Activated CD8-positive, alpha-beta memory T cell treated with anti-CD3 and anti-CD28 coated beads for 36 hours (primary cell): ENCODE measurements around the gene RBM8A. TPM values are rescaled to one million over a fixed set of nuclear protein-coding genes. Genes with fewer than 3 reads are reported as not detected.

ENCODE experiments used
- CTCF ChIA-PET: fragments of 350-600 bp; sonication (Branson Sonifier 250); formaldehyde crosslinking; loops from one replicate; lab custom pipeline; 2021; ENCODE audit warnings: antibody characterized with exemption; lab: Charles Lee
- POLR2A ChIA-PET: fragments of 350-600 bp; sonication (Branson Sonifier 250); formaldehyde crosslinking; loops from one replicate; lab custom pipeline; 2021; ENCODE audit warnings: antibody characterized with exemption; lab: Charles Lee
- total RNA-seq, 2 experiments: library from RNA; stranded (reverse); gene quantifications; one replicate each; pipeline ENCODE4 v1.2.3, GENCODE V29; 2021

The RBM8A gene
- 100 to 1,000 TPM; 375 to 376 TPM for total RNA-seq

DNA sequence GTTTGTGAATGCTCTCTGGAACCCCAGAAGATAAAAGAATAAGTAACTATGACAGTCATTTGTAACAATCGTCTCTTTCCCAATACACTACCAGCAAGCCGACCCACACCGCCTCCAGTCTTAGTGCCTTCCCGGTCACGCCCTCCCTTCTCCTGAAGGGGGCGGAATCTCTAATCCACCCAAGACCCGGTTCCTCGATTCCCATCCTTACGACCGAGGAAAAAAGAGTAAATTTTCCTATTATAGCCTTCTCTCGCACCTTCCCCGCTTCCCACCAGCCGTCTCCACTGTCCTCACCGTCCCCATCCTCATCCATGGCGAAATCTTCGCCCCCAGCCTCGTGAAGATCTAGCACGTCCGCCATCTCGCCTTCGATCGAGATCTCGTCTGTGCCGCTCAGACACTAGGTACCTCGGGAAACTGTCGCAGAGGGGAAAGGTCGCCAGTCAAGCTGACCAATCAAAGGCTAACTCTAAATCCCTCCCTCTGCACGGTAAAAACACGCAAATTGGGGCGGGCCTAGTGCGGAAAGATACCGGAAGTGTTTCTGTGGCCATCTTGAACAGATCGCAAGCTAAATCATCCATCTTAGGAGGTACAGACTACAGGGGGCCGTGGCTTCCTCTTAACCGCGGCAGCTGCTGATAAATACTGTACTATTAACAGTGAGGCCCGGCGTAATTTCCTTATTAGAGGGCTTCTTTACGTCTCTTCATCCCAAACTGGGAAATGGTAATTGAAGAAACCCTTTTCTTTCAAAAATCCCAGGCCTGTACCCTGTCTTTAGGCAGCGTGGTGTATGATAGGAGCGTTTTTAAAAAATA lies at the start of gene RBM8A:
RBM8A (minus strand) TSS at position 422 of the 824 bp plus-strand sequence; CDS start at position 364, 58 bp downstream.
- POLR2A ChIA-PET = interaction anchor here (0.8 to 2.9 kb wide), 14 partner anchors 9 to 124 kb away, joined by 3 to 34 read pairs (median 6); partner anchors contain the start of genes ANKRD34A, LIX1L, NUDT17 and PEX11B
- CTCF ChIA-PET = interaction anchor here (0.9 to 2.2 kb wide), 10 partner anchors 8 to 105 kb away, joined by 3 to 10 read pairs (median 6); partner anchors contain the start of genes LIX1L, NUDT17 and POLR3GL

DNA sequence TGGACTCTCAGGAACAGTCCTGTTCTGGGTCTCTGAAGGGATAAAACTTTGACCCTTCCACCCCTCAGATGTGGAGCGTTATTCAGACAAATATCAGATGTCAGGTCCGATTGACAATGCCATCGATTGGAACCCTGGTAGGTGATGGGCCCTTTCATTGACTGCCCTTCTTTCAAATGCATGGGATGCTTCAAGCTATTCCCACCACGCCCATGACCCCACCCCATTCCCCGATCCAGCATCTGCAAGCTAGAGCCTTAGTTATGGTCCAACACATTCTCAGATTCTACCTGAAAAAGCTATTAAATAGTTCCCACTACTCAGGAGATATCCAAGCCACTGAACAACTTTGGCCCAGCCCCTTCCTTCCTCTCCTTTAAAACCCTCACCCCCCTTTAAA lies 49.7 kb upstream of the RBM8A start:
- ChIA-PET CTCF (interaction anchor here (0.7 to 8.7 kb wide), 18 partner anchors 12 to 149 kb away, joined by 3 to 161 read pairs (median 8); partner anchors contain the start of genes ANKRD34A, LIX1L, PIAS3 and POLR3GL), POLR2A (interaction anchor here (0.5 to 1.0 kb wide), 2 partner anchors 29 to 30 kb away, joined by 3 to 4 read pairs; no protein-coding TSS in a partner anchor)

DNA sequence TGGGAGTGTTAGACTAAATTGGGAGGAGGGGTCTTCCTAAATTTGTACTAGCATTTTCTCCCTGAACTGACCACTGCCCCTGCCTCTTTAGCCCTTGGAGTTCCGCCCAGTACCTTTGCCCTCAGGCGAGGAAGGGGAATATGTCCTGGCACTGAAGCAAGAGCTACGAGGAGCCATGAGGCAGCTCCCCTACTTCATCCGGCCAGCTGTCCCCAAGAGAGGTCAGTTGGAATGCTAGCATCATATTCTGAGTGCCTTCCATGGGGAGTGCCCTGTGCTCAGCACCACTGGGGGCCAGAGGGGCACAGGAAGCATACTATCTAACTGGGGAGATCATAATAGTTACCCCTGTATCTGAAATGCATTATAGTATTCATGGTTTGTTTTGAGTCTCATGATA lies 47.9 kb upstream of the RBM8A start:
- CTCF ChIA-PET = interaction anchor here (8.7 kb wide), 1 partner anchor 35 kb away, joined by 161 read pairs; no protein-coding TSS in a partner anchor
- POLR2A ChIA-PET = no interaction called here

DNA sequence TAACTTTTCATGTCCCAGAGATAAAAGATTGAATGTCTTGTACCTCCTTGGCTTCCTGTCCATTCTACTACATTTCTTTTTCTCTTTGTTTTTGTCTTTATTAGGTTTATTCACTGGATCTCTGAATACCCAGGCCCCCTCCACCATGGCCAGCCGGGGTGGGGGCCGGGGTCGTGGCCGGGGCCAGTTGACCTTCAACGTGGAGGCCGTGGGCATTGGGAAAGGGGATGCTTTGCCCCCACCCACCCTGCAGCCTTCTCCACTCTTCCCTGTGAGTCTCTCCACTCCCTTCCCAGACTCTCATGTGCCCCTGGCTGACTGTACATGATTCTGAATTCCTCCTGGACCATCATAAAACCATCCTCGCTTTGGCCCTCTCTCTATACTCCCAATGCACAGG lies 47.4 kb upstream of the RBM8A start:
- ChIA-PET POLR2A (no interaction called here), CTCF (interaction anchor here (8.7 kb wide), 1 partner anchor 35 kb away, joined by 161 read pairs; no protein-coding TSS in a partner anchor)

DNA sequence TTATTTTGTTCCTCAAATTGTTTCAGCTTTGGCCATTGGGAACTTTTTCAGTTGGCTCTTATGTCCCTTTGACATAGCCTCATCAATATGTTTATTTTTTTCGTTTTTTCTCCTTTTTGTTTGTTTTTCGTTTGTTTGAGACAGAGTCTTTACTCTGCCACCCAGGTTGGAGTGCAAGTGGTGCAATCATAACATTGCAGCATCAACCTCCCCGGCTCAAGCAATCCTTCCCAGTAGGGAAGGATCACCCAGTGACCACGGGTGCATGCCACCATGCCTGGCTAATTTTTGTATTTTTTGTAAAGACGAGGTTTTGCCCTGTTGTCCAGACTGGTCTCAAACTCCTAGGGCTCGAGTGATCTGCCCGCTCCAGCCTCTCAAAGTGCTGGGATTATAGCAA lies 45.3 kb upstream of the RBM8A start:
- ChIA-PET CTCF (interaction anchor here (0.7 to 1.5 kb wide), 3 partner anchors 34 to 39 kb away, joined by 3 to 4 read pairs (median 3); no protein-coding TSS in a partner anchor), POLR2A (no interaction called here)

DNA sequence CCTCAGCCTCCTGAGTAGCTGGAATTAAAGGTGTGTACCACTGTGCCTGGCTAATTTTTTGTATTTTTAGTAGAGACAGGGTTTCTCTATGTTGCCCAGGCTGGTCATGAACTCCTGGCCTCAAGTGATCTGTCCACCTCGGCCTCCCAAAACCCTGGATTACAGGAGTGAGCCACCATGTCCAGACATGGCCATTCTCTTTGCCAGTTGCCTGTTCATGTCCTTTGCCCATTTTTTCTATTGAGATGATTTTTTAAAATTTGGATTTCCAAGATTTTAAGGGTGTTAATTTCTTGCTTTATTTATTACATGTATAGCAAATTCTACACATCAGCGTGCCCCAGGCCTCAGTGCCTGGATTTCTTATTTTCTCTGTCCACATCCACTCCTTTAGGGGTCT lies 40.0 kb upstream of the RBM8A start:
- POLR2A ChIA-PET = interaction anchor here (0.5 to 0.7 kb wide), 2 partner anchors 70 to 122 kb away, joined by 3 read pairs; partner anchors contain the start of gene NUDT17

DNA sequence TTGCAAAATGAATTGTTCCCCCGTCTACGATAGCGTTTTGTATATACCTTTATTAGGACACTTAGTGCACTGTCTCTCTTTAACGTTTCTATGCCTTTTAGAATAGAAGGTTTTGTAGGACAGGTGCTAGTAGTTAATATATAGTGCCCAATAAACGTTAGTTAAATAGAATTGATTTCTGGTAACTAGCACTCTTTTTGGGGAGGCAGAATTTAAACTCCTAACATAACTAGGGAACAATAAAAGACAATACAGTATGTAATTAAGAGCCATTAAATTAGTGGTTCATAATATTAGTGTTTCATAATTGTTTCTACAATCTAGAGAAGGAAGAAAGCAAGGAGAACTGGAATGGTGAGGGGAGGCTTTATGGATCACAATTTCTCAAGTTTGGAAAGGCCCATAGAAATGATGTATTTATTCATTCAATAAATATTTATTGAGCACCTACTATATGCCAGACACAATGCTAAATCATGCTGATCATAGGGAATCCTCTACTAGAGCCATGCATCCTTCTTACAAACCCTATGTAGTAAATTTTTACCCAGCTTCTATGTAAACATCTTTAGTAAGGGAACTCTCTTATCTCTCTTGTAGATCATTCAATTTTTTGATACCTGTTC lies 37.9 kb upstream of the RBM8A start:
- POLR2A ChIA-PET = interaction anchor here (0.6 to 2.8 kb wide), 9 partner anchors 15 to 87 kb away, joined by 3 to 33 read pairs (median 4); partner anchors contain the start of gene RBM8A

More for the DNA sequence above, 40.0 kb upstream of the RBM8A start:
- CTCF ChIA-PET = interaction anchor here (1.3 to 7.0 kb wide), 2 partner anchors 11 to 65 kb away, joined by 3 to 47 read pairs; no protein-coding TSS in a partner anchor

DNA sequence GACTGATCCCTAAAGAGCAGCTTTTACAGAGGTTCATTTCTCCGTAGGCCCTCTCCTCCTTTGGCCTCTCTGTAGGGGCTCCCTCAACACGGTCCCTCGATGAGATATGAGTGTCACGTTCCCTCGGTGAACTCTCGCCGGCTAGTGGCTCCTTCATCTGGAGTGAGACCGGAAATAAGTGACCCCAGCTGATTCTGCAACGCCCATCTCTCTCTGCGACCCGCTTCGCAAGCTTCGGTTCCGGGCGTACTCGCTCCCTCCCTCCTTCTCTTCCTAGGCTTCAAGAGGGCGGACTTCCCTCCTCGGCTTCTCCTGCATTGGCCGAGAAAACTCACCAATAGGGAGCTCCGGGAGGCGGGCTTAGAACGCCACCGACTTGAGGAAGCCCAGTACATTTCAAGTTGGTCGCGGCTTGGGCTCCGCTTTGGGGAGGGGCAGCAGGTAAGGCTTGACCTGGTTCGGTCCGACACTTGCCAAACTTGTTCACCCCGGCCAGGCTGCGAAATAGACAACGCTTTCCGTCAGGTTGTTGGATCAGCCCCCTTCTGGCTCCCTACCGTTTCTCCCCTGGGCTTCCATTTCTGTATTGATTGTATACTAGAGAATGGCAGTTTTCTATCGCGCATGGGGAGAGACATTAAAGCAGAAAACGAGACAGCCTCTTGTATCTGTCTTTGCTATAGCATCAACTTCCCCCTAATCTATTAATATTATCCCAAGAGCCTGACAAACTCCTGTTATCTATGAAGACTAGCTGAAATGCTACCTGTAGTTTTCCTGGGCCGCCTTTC lies 37.2 kb upstream of the RBM8A start, which contains the start of the genes ANKRD34A and POLR3GL:
ANKRD34A (minus strand) TSS at position 248 of the 791 bp plus-strand sequence. CDS start 2,816 bp downstream, outside the sequence.
POLR3GL (plus strand) TSS at position 363 of the 791 bp plus-strand sequence. CDS start 10,176 bp downstream, outside the sequence.
- ChIA-PET POLR2A (interaction anchor here (0.5 to 2.8 kb wide), 15 partner anchors 15 to 539 kb away, joined by 3 to 33 read pairs (median 4); partner anchors contain the start of genes NBPF20, PEX11B, PIAS3 and RBM8A), CTCF (interaction anchor here (1.1 to 7.0 kb wide), 7 partner anchors 14 to 47 kb away, joined by 3 to 47 read pairs (median 3); partner anchors contain the start of gene RBM8A)

More for the DNA sequence above, 37.9 kb upstream of the RBM8A start:
- CTCF ChIA-PET = interaction anchor here (1.2 to 7.0 kb wide), 5 partner anchors 13 to 47 kb away, joined by 3 to 47 read pairs (median 4); partner anchors contain the start of gene RBM8A

DNA sequence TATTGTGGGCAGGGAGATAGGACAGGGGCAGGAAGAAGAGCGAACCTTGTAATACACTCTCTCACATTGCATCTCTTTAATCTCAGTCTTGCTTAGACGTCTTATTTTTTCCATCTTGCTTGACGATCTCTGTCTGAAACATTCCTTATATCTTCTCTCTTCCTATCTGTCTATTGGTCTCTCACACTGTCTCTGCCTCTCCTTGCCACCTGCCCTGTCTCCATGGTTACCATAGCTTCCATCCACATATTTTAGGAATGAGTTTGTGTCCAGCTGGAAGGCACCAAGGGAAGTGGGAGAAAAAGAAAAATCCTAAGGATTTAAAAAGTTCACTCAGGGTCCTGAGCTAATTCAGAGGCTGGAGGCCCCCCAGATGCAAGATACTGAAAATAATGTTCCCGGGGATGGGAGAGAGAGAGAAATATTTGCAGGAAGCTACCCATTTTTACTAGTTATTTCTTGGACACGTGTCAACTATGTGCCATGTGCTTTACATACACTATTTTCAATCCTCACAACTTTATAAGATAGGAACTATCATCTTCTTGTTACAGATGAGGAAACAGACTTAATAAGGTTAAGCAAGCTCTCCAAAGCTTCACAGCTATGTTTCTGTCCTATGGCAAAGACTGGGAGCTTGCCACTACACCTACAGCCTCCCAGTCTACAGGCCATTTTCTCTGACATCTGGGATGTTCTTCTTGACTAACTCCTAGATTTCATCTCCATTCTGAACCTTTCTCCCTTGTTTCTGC lies 36.2 kb upstream of the RBM8A start:
- CTCF ChIA-PET = interaction anchor here (0.7 to 7.0 kb wide), 6 partner anchors 14 to 117 kb away, joined by 3 to 47 read pairs (median 4); partner anchors contain the start of genes NUDT17 and RBM8A
- POLR2A ChIA-PET = interaction anchor here (0.9 to 2.8 kb wide), 10 partner anchors 15 to 104 kb away, joined by 3 to 33 read pairs (median 6); partner anchors contain the start of genes PEX11B, PIAS3 and RBM8A

DNA sequence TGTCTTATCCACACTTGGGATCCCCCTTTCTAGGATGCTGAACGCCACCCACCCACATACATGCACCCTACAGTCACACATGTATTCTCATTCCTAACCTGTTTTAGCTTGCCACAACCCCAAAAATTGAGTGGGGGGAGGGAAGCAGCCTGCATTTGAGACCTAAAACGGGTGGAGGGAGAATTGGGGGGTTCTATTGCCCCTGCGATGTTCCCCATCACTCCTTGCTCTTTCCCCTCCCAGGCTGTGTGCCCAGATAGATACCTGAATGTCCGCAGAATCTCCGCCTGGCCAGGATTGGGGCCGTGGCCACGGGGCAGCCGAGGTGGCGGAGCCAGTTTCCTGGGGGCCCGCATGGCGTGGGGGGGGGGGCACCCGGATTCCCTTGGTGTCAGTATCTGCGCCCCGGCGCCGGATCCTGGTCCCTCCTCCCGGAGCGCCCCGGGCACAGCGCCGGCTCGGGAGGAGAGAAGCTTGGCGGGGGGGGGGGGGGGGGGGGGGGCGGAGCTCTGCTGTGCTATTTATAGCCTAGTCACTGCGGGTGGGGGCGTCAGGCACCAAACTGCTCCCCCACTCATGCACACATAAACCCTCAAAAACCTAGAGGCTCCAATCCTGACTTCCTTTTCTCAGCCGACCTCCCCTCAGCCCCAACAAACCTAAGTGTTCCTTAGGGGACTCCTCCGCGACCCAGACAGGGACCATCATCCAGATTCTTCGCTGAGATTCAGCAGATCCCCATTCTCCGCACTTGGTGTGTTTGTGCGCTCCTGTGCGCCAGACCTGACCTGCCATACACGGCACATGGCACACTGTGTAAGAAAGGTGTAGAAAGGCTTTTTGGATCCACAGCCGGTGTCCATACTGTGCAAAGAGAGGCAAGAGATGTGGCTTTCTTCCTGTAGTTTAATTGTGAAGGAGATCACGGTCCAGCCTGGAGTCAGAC lies 35.1 kb upstream of the RBM8A start:
- POLR2A ChIA-PET = interaction anchor here (0.7 to 2.8 kb wide), 11 partner anchors 16 to 117 kb away, joined by 3 to 33 read pairs (median 5); partner anchors contain the start of genes NUDT17, PIAS3, RBM8A and TXNIP
- CTCF ChIA-PET = interaction anchor here (0.6 to 7.0 kb wide), 7 partner anchors 16 to 116 kb away, joined by 3 to 47 read pairs (median 4); partner anchors contain the start of genes NUDT17 and RBM8A

DNA sequence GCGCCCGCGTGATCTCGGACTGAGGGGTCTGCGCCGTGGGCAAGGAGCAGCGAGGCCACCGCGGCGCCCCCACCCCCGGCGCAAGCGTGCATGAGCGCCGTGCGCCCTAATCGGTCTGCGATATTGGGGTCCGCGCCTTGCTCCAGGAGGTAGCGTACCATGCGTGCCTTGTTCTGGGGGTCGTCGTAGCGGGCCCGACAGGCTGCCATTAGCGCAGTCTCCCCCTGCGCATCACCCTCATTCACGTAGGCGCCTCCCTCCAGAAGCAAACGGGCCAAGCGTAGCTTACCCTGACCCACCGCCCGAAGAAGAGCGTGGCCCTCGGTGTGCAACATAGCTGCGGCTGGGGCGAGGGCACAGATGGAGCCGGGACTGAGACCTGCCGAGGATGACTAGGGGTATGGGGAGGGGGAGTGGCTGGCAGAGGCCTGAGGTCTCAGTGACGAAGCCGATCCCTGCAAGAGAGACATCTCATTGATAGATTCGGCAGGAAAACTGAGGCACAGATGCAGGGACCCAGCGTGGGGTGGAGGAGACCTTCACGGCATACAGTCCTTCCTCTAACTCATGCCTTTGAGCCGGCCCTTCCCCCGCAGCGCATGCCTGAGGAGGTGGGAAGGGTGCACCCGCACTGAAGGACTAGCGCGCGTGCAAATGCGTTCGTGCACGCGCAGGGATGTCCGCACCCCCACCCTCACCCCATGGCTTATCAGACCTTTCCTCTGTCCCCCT lies 34.3 kb upstream of the RBM8A start:
- ChIA-PET CTCF (interaction anchor here (0.6 to 7.0 kb wide), 4 partner anchors 17 to 52 kb away, joined by 3 to 47 read pairs (median 6); partner anchors contain the start of gene RBM8A), POLR2A (interaction anchor here (0.8 to 1.9 kb wide), 5 partner anchors 17 to 102 kb away, joined by 4 to 7 read pairs (median 5); partner anchors contain the start of genes PIAS3 and RBM8A)

DNA sequence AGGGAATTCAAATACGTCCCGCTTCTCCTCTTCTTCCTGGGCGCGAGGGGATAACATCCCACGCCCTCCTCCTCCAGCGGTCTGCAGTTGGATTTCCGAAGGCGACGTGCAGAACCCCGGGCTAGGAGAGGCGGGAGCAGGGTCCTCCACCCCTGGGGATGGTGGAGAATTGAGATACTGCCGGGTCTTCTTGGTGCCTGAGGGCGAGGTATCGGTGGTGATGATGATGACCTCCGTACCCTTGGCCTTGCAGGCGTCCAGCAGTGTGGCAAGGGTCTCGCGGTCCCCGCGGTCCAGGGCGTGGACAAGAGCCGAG lies 33.8 kb upstream of the RBM8A start:
- CTCF ChIA-PET = interaction anchor here (2.0 to 7.0 kb wide), 3 partner anchors 17 to 37 kb away, joined by 5 to 47 read pairs (median 8); partner anchors contain the start of gene RBM8A
- POLR2A ChIA-PET = interaction anchor here (0.6 to 1.0 kb wide), 2 partner anchors 90 to 102 kb away, joined by 6 to 9 read pairs; partner anchors contain the start of gene PIAS3

DNA sequence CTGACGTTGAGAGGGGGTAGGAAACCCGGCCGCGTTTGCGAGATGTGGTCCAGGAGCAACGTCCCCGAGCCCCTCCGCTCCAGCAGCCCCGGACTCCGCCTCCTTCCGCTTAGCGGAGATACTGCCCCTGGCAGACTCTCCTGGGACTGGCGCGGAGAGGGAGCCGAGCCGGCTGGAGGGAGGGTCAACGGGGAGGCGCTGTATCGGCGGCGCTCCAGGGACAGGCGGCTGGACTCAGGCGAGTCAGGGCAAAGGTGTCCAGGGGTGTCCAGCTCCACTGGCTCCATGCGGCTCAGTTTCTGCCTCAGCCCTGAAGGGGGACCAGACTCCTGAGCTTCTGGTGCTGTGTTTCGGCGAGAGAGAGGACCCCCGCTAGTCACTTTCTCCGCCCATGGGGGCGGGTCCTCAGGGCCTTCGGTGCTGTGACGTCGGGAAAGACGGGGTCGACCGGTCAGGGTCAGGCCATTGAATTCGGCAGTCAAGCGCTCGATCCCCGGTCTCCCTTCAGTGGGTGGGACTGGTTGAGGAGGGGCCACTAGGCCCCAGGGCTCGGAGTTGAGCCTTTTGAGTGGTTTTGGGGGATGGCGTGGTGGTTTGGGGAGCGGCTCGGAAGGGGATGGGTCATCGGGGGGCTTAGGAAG lies 33.3 kb upstream of the RBM8A start:
- ChIA-PET POLR2A (interaction anchor here (0.6 kb wide), 1 partner anchor 91 kb away, joined by 9 read pairs; no protein-coding TSS in a partner anchor), CTCF (no interaction called here)

DNA sequence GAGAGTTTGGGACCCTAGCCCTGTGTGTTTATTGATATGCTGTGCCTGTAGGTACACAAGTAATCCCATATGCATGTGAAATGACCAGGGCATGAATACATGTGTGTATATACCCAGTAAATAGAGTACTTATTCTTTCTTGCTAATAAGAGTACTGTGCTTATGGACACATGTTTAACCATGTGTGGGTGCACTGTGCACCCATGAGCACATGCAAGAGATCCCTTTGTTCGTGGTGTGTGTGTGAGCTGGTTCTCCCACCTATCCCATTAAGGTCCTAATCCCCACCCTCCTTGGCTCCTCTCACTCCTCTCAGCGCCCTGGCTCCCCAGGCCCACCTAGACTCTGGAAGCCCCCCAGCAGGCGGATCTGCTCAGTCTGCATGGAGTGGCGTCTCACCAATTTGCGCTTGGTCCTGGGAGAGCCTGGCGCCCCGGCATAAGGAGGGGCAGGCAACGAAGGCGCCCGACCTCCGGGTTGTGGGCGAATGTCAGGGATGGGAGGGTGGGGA lies 32.7 kb upstream of the RBM8A start:
- CTCF ChIA-PET = no interaction called here
- POLR2A ChIA-PET = no interaction called here
